Naive thymus-derived CD4-positive, alpha-beta T cell (primary cell): ENCODE results near the gene KIAA0930. TPM values are rescaled to one million over a fixed set of nuclear protein-coding genes. Genes with fewer than 3 reads are reported as not detected.

Experiments
- ATAC-seq: fragments of 150-1000 bp; cut with Tn5 transposase; 2 replicates; pipeline ENCODE4 v1.10.0; 2021; ENCODE audit warnings: mild to moderate bottlenecking, moderate library complexity
- CTCF ChIA-PET: fragments of 350-600 bp; sonication (Branson Sonifier 250); formaldehyde crosslinking; loops from one replicate; lab custom pipeline; 2021; ENCODE audit warnings: antibody characterized with exemption; lab: Charles Lee
- POLR2A ChIA-PET: fragments of 350-600 bp; sonication (Branson Sonifier 250); formaldehyde crosslinking; loops from one replicate; lab custom pipeline; 2021; ENCODE audit warnings: antibody characterized with exemption, inconsistent platforms; lab: Charles Lee
- DNase-seq, 9 donors: peaks; one replicate each; pipeline versions ENCODE4 v3.0.0 to v3.0.0-alpha.2; 2020 to 2022; ENCODE audit warnings: mixed read lengths in 1 of 9
- H3K27ac ChIP-seq: one replicate; pipeline ENCODE4 v1.7.0; 2013; ENCODE audit warnings: mild to moderate bottlenecking, low read depth, low read length, moderate library complexity
- H3K27me3 ChIP-seq, 2 donors: one replicate each; pipeline ENCODE4 v1.7.0; 2013; ENCODE audit warnings: low read length in 2 of 2, mild to moderate bottlenecking in 2 of 2, moderate library complexity in 2 of 2; ENCODE audit not compliant: control insufficient read depth in 2 of 2, insufficient read depth in 2 of 2
- H3K36me3 ChIP-seq, 3 experiments: 1 replicate in 2 of 3; 2 replicates in 1 of 3; pipeline ENCODE4 v1.7.0; 2013; ENCODE audit warnings: low read length in 3 of 3, mild to moderate bottlenecking in 3 of 3, moderate library complexity in 1 of 3; ENCODE audit not compliant: insufficient read depth in 3 of 3, control insufficient read depth in 2 of 3
- H3K4me1 ChIP-seq, 2 donors: one replicate each; pipeline ENCODE4 v1.7.0; 2013; ENCODE audit warnings: low read length in 2 of 2, mild to moderate bottlenecking in 2 of 2, moderate library complexity in 1 of 2; ENCODE audit not compliant: control insufficient read depth in 2 of 2, insufficient read depth in 2 of 2
- H3K4me3 ChIP-seq: 2 replicates; pipeline ENCODE4 v1.7.0; 2013; ENCODE audit warnings: mild to moderate bottlenecking, low read length
- H3K9me3 ChIP-seq, 3 experiments: 1 replicate in 2 of 3; 2 replicates in 1 of 3; pipeline ENCODE4 v1.7.0; 2013; ENCODE audit warnings: low read length in 3 of 3; ENCODE audit not compliant: control insufficient read depth in 2 of 3
- H3K27ac Mint-ChIP-seq, 9 donors: one replicate each; pipeline ENCODE4 v1.8.0; 2020 to 2022; ENCODE audit warnings: mixed read lengths in 9 of 9, mild to moderate bottlenecking in 8 of 9, moderate library complexity in 5 of 9, inconsistent platforms in 2 of 9
- H3K27me3 Mint-ChIP-seq, 5 donors: one replicate each; pipeline ENCODE4 v1.8.0; 2021 to 2022; ENCODE audit warnings: mixed read lengths in 5 of 5, mild to moderate bottlenecking in 1 of 5
- H3K36me3 Mint-ChIP-seq, 5 donors: one replicate each; pipeline ENCODE4 v1.8.0; 2020 to 2022; ENCODE audit warnings: mixed read lengths in 5 of 5, mild to moderate bottlenecking in 3 of 5, inconsistent platforms in 1 of 5
- H3K4me1 Mint-ChIP-seq, 7 donors: one replicate each; pipeline ENCODE4 v1.8.0; 2020 to 2022; ENCODE audit warnings: mixed read lengths in 7 of 7, mild to moderate bottlenecking in 3 of 7, inconsistent platforms in 1 of 7
- H3K4me3 Mint-ChIP-seq, 10 donors: one replicate each; pipeline ENCODE4 v1.8.0; 2020 to 2022; ENCODE audit warnings: mild to moderate bottlenecking in 10 of 10, mixed read lengths in 10 of 10, moderate library complexity in 6 of 10, inconsistent platforms in 2 of 10
- H3K9me3 Mint-ChIP-seq, 11 donors: one replicate each; pipeline ENCODE4 v1.8.0; 2020 to 2022; ENCODE audit warnings: mixed read lengths in 11 of 11, mild to moderate bottlenecking in 4 of 11, inconsistent platforms in 1 of 11, moderate library complexity in 1 of 11
- intact Hi-C, 2 donors: fragments of 100-400 bp; cut with micrococcal nuclease; formaldehyde crosslinking; loops; one replicate each; pipeline ENCODE4 v1.15.1; 2023
- polyA plus RNA-seq, 2 donors: library from polyadenylated mRNA; unstranded; fragments of 300-500 nt; fragmentation: Illumina TruSeq; gene quantifications; one replicate each; pipeline ENCODE4 v1.2.3, GENCODE V29; 2021
- total RNA-seq, 6 experiments: library from RNA in 5 of 6; stranded (reverse) in 5 of 6; gene quantifications; 1 replicate in 5 of 6; 2 replicates in 1 of 6; pipeline ENCODE4 v1.2.3 and lab custom pipeline; 2021 to 2026

Gene KIAA0930
- total and polyA plus RNA-seq, 7 experiments from 2014 or later, result 2.3 to 58.2 (median 21.6) TPM

DNA sequence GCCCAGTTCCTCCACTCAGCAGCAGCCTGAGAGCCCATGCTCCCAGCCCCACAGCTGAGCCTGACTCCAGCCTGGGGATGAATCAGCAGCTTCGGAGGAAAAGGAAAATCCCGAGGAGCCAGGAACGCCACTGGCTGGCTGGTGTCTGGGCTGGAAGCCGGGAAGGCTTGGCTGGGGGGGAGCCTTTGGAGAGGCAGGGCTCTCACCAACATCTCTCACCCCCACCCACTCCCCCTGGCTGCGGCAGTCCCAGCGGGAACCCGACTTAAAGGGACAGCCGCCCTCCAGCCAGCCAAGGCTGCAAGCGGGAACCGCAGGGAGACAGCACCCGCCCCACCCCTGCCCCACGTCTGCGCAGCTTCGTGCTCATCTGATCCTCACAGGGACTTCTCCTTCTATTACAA lies 28.4 kb downstream of the KIAA0930 start:
- H3K36me3 ChIP-seq, result peaks cover 0 to 25% (median 0%) of the 10 kb centered on the region in 3 experiments
- intact Hi-C loops, result no loop called here
- ATAC-seq, result no peak
- ChIA-PET CTCF (no interaction called here), POLR2A (interaction anchor here (0.7 kb wide), 1 partner anchor 84 kb away, joined by 5 read pairs; no protein-coding TSS in a partner anchor)
- H3K4me3 ChIP-seq, result no peak overlapping the region
- DNase-seq, result no peak
- no peaks in the 10 kb centered on the region for H3K9me3 ChIP-seq
- H3K4me1 ChIP-seq, result no peaks in the 10 kb centered on the region
- no peaks in the 10 kb centered on the region for H3K27me3 Mint-ChIP-seq
- H3K4me1 Mint-ChIP-seq, result peaks cover 0 to 10% (median 4%) of the 10 kb centered on the region in 7 donors
- H3K27ac Mint-ChIP-seq, result no peak overlapping the region
- no peaks in the 10 kb centered on the region for H3K27me3 ChIP-seq
- H3K9me3 Mint-ChIP-seq, result no peaks in the 10 kb centered on the region
- peaks cover 0 to 9% (median 0%) of the 10 kb centered on the region in 5 donors for H3K36me3 Mint-ChIP-seq
- H3K27ac ChIP-seq, result no peak overlapping the region
- H3K4me3 Mint-ChIP-seq, result no peak overlapping the region

DNA sequence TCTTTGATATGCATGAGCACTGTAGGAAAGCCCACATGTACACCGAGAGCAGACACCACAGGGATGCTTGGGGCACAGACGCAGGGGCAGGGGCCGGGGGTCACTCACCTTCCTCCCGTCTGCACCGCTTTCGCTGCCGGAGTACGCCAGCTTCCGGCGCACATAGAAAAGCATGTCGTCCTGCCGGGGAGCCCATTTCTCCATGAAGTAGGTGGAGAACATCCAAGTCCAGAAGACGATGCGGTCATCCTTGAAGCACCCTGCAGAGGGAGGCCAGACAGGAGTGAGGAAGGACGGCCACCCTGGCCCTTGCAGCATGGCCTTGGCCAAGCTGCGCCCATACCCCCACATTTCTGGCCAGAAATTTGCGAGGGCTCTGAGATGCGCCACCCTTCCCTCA lies 28.8 kb downstream of the KIAA0930 start:
- no peak for DNase-seq
- H3K36me3 ChIP-seq, result peaks cover 0 to 25% (median 0%) of the 10 kb centered on the region in 3 experiments
- H3K4me1 ChIP-seq, result no peaks in the 10 kb centered on the region
- Mint-ChIP-seq H3K27ac (peak overlapping the region in 1 of 9 donors; percentile 14), H3K27me3 (no peaks in the 10 kb centered on the region), H3K36me3 (peaks cover 0 to 9% (median 0%) of the 10 kb centered on the region in 5 donors), H3K9me3 (no peaks in the 10 kb centered on the region), H3K4me3 (no peak overlapping the region), H3K4me1 (peaks cover 0 to 10% (median 4%) of the 10 kb centered on the region in 7 donors)
- ChIA-PET CTCF (no interaction called here), POLR2A (interaction anchor here (0.7 kb wide), 1 partner anchor 48 kb away, joined by 3 read pairs; the partner anchor contains the start of gene NUP50)
- H3K9me3 ChIP-seq, result no peaks in the 10 kb centered on the region
- H3K27ac ChIP-seq, result no peak overlapping the region
- intact Hi-C loops, result no loop called here
- ATAC-seq, result no peak
- H3K27me3 ChIP-seq, result no peaks in the 10 kb centered on the region
- H3K4me3 ChIP-seq, result no peak overlapping the region

DNA sequence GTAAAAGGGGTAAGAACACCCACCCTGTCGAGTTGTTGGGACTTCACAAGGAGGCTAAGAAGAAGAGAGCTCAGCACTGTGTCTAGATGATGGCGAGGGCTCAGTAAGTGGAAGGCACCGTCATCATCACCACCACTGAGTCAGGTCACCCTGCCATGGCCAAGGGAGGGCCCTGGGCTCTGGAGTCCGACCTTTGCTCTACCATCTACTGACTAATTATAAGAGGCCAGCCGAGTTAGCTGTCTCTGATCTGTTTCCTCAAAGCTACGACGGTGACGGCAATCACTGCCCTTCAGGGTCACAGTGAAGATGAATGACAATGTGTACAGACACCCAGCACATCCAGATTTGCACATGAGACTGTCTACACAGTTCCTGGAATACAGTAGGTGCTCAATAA lies 29.3 kb downstream of the KIAA0930 start:
- Histone ChIP-seq H3K4me3 (no peak overlapping the region), H3K9me3 (no peaks in the 10 kb centered on the region), H3K4me1 (no peaks in the 10 kb centered on the region), H3K27ac (no peak overlapping the region), H3K36me3 (peaks cover 0 to 25% (median 0%) of the 10 kb centered on the region in 3 experiments), H3K27me3 (no peaks in the 10 kb centered on the region)
- intact Hi-C loops, result no loop called here
- POLR2A ChIA-PET, result interaction anchor here (0.7 kb wide), 1 partner anchor 48 kb away, joined by 3 read pairs; the partner anchor contains the start of gene NUP50
- ATAC-seq (no peak), DNase-seq (no peak)
- CTCF ChIA-PET, result no interaction called here
- Mint-ChIP-seq H3K9me3 (no peaks in the 10 kb centered on the region), H3K36me3 (peaks cover 0 to 9% (median under 1%) of the 10 kb centered on the region in 5 donors), H3K4me1 (peaks cover 0 to 10% (median 4%) of the 10 kb centered on the region in 7 donors), H3K4me3 (no peak overlapping the region), H3K27me3 (no peaks in the 10 kb centered on the region), H3K27ac (peak overlapping the region in 1 of 9 donors; percentile 14)

DNA sequence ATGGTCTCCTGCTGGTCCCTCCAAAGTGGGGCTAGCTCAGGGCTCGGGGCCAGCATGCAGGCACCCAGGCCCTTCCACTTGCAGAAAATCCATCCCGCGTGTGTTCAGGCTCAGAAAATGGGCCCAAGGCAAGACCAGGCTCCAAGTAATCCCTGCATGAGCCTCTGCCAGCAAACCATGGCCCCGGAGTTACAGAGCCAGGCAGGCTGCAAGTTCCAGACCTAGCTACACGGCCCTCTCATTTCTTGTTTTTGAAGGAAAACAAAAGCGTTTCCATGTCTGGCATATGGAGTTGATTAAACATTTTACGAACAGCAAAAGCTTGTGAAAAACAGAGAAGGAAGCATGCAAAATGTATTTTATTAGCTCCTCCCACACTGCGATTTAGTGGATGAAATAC lies 29.7 kb downstream of the KIAA0930 start:
- no peaks in the 10 kb centered on the region for H3K9me3 Mint-ChIP-seq
- Histone ChIP-seq H3K9me3 (no peaks in the 10 kb centered on the region), H3K4me3 (no peak overlapping the region), H3K4me1 (no peaks in the 10 kb centered on the region), H3K36me3 (peaks cover 0 to 25% (median 0%) of the 10 kb centered on the region in 3 experiments), H3K27me3 (no peaks in the 10 kb centered on the region), H3K27ac (no peak overlapping the region)
- CTCF ChIA-PET, result no interaction called here
- H3K27ac Mint-ChIP-seq, result no peak overlapping the region
- peaks cover 0 to 11% (median 4%) of the 10 kb centered on the region in 7 donors for H3K4me1 Mint-ChIP-seq
- DNase-seq, result no peak
- H3K4me3 Mint-ChIP-seq, result no peak overlapping the region
- H3K27me3 Mint-ChIP-seq, result no peaks in the 10 kb centered on the region
- POLR2A ChIA-PET, result interaction anchor here (0.7 kb wide), 1 partner anchor 47 kb away, joined by 3 read pairs; the partner anchor contains the start of gene NUP50
- no peak for ATAC-seq
- intact Hi-C loops, result no loop called here
- peaks cover 0 to 13% (median 5%) of the 10 kb centered on the region in 5 donors for H3K36me3 Mint-ChIP-seq

DNA sequence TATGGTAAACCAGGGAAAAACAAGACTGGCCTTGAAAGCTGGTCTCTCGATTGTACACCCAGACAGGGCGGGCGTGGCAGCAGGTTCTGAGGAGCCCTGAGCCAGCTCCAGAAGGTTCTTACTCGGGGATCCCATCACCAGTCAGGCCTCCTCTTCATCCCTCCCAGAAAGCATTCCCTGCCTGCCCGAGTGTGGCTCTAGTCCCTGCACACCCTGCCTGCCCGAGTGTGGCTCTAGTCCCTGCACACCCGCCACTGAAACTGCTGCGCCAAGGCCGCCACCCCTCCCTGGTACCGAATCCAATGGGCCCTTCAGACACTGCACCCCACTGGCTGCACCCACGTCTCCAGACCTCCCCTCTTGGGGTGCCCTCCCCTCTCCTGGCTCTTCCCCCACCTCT lies 30.1 kb downstream of the KIAA0930 start:
- no peak overlapping the region for H3K27ac Mint-ChIP-seq
- no peaks in the 10 kb centered on the region for H3K27me3 ChIP-seq
- peaks cover 0 to 10% (median 4%) of the 10 kb centered on the region in 7 donors for H3K4me1 Mint-ChIP-seq
- no peaks in the 10 kb centered on the region for H3K9me3 Mint-ChIP-seq
- no peaks in the 10 kb centered on the region for H3K4me1 ChIP-seq
- ATAC-seq (no peak), DNase-seq (no peak)
- intact Hi-C loops, result no loop called here
- H3K4me3 ChIP-seq, result no peak overlapping the region
- ChIA-PET POLR2A (no interaction called here), CTCF (no interaction called here)
- peaks cover 0 to 17% (median 5%) of the 10 kb centered on the region in 5 donors for H3K36me3 Mint-ChIP-seq
- H3K27ac ChIP-seq, result no peak overlapping the region
- no peaks in the 10 kb centered on the region for H3K27me3 Mint-ChIP-seq
- H3K4me3 Mint-ChIP-seq, result no peak overlapping the region
- peaks cover 0 to 25% (median 0%) of the 10 kb centered on the region in 3 experiments for H3K36me3 ChIP-seq
- no peaks in the 10 kb centered on the region for H3K9me3 ChIP-seq

DNA sequence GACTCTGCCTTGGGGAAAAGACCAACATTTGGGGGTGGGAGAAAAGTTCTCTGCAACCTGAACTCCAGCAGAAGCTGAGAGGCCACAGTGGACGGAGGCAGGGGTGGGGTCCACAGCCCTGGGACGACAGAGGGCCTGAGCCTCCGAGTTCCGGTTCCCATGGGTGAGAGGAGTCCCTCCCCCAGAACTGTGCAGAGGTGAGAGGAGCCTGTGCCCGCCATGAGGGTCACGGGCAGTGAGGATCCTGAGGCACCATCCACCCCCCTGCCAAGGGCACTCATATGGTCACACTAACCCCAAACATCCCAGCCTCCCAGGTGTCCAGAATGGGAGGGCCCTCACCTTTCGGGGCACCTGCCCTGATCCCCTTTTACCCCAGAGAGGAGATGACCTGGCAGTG lies 30.5 kb downstream of the KIAA0930 start:
- intact Hi-C loops, result no loop called here
- no peaks in the 10 kb centered on the region for H3K27me3 ChIP-seq
- ChIA-PET CTCF (no interaction called here), POLR2A (no interaction called here)
- H3K4me3 ChIP-seq, result no peak overlapping the region
- DNase-seq (no peak), ATAC-seq (no peak)
- H3K36me3 Mint-ChIP-seq, result peaks cover 0 to 18% (median 5%) of the 10 kb centered on the region in 5 donors
- H3K4me3 Mint-ChIP-seq, result no peak overlapping the region
- no peaks in the 10 kb centered on the region for H3K27me3 Mint-ChIP-seq
- H3K9me3 ChIP-seq, result no peaks in the 10 kb centered on the region
- no peak overlapping the region for H3K27ac ChIP-seq
- H3K4me1 ChIP-seq, result no peaks in the 10 kb centered on the region
- H3K9me3 Mint-ChIP-seq, result no peaks in the 10 kb centered on the region
- peaks cover 0 to 9% (median under 1%) of the 10 kb centered on the region in 7 donors for H3K4me1 Mint-ChIP-seq
- no peak overlapping the region for H3K27ac Mint-ChIP-seq
- peaks cover 0 to 28% (median 0%) of the 10 kb centered on the region in 3 experiments for H3K36me3 ChIP-seq
